Measurements from ENCODE around the gene ARMC2. TPM values are rescaled to one million over a fixed set of nuclear protein-coding genes. Genes with fewer than 3 reads are reported as not detected.
A peak's percentile ranks its signal among the peaks of the same experiment; 100 is the strongest.

The ARMC2 gene
- total and polyA plus RNA-seq, 8 donors = 1.4 to 4.1 (median 2.4) TPM

GRCh38 chr6:109009236-109009961 is 161.2 kb downstream of the ARMC2 start:
- DNase-seq = peak; percentile 93 to 99 (median 96)
- 0 to 1% methylated on average over 77 to 80 of the region's 80 CpGs for WGBS, 2 donors

GRCh38 chr6:109009962-109010704 is 161.9 kb downstream of the ARMC2 start:
- H3K4me3 ChIP-seq = peak overlapping the region; percentile 24 to 91 (median 87)
- H3K4me1 ChIP-seq = peaks cover 0 to 28% (median 25%) of the 10 kb centered on the region in 3 donors
- WGBS, 2 donors = 4% methylated on average over 10 of the region's 10 CpGs
- intact Hi-C loops (cut with DNase I) = no loop called here
- ATAC-seq = peak in 2 of 4 donors; percentile 10 to 11
- H3K36me3 ChIP-seq = no peaks in the 10 kb centered on the region
- no peak for DNase-seq
- no peaks in the 10 kb centered on the region for H3K27me3 ChIP-seq
- peak; percentile 86 for FAIRE-seq
- peak overlapping the region; percentile 91 to 99 (median 97) for H3K27ac ChIP-seq
- TF ChIP-seq, protein P1, sequence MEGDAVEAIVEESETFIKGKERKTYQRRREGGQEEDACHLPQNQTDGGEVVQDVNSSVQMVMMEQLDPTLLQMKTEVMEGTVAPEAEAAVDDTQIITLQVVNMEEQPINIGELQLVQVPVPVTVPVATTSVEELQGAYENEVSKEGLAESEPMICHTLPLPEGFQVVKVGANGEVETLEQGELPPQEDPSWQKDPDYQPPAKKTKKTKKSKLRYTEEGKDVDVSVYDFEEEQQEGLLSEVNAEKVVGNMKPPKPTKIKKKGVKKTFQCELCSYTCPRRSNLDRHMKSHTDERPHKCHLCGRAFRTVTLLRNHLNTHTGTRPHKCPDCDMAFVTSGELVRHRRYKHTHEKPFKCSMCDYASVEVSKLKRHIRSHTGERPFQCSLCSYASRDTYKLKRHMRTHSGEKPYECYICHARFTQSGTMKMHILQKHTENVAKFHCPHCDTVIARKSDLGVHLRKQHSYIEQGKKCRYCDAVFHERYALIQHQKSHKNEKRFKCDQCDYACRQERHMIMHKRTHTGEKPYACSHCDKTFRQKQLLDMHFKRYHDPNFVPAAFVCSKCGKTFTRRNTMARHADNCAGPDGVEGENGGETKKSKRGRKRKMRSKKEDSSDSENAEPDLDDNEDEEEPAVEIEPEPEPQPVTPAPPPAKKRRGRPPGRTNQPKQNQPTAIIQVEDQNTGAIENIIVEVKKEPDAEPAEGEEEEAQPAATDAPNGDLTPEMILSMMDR (IDR thresholded peaks at IDR 0.05) = no peak
- H3K9me3 ChIP-seq = no peaks in the 10 kb centered on the region

More at GRCh38 chr6:109009236-109009961, 161.2 kb downstream of the ARMC2 start:
- FAIRE-seq = no peak
- intact Hi-C loops (cut with DNase I) = no loop called here
- peak overlapping the region; percentile 91 to 99 (median 97) for H3K27ac ChIP-seq
- H3K4me3 ChIP-seq = peak overlapping the region; percentile 74 to 91 (median 87)
- TF ChIP-seq, protein P1 (IDR thresholded peaks at IDR 0.05) = peak in 3 of 4 donors; percentile 13 to 36 (median 30)
- no peaks in the 10 kb centered on the region for H3K9me3 ChIP-seq
- ATAC-seq = peak; percentile 90 to 97 (median 95)
- H3K27me3 ChIP-seq = no peaks in the 10 kb centered on the region
- H3K4me1 ChIP-seq = peaks cover 4 to 35% (median 26%) of the 10 kb centered on the region in 3 donors
- H3K36me3 ChIP-seq = no peaks in the 10 kb centered on the region

DNA sequence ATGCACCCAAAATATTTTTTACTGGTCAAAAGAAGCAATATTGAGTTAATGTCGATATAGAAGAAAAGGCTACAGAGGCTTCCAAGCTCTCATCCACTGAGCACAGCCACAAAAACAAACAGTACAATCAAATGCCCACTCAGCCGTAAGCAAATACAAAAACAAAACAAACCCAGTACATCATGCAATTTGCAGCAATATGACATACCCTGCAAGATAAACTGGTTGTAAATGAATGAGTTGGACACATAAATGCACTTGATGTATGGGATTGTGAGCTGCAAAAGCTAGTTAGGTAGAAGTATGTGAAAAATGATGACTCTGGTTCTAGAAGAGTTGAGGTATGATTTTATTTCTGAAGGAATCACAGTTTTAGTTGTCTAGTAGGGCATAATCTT is 162.5 kb downstream of the ARMC2 start:
- ATAC-seq (peak in 1 of 4 donors; percentile 9), DNase-seq (no peak), FAIRE-seq (no peak)
- no peaks in the 10 kb centered on the region for H3K27me3 ChIP-seq
- peak overlapping the region in 2 of 4 donors; percentile 87 to 91 for H3K4me3 ChIP-seq
- H3K36me3 ChIP-seq = no peaks in the 10 kb centered on the region
- WGBS, 2 donors = 18 to 21% methylated on average over 2 of the region's 2 CpGs
- intact Hi-C loops (cut with DNase I) = no loop called here
- H3K27ac ChIP-seq = peak overlapping the region; percentile 91 to 99 (median 97)
- TF ChIP-seq, protein P1 (IDR thresholded peaks at IDR 0.05) = no peak
- H3K9me3 ChIP-seq = no peaks in the 10 kb centered on the region
- peaks cover 0 to 25% (median 23%) of the 10 kb centered on the region in 3 donors for H3K4me1 ChIP-seq

DNA sequence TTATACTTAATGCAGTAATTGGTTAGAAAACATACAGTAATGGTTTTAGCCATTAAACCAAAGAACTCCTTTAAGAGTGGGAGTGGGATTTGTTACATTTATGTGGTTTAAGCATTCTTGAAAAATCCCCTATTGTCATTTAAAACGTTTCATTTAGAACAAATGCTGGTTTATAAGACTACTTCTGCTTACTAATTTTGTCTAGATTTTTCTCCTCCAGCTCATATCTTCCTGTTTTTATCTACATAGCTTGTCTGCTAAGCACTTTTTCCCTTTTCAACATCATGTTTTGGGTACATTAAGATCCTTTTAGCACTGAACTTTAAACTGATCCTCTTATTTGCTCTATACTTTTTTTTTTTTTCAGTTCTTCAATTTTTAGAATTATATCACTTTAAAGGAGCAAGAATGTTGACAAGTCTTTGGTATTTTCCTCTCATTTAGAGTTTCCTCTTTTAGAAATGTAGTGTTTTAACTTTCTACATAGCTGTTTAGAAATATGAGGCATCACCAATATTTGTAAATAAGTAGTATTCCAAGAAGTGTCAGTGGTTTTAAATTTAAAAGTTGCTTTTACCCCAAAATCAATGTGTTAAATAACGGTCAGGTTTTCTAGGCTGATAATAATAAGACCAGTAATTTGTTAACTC is 165.6 kb downstream of the ARMC2 start:
- ATAC-seq = no peak
- Histone ChIP-seq H3K27ac (peak overlapping the region in 1 of 4 donors; percentile 48), H3K36me3 (no peaks in the 10 kb centered on the region), H3K27me3 (no peaks in the 10 kb centered on the region), H3K4me3 (no peak overlapping the region), H3K9me3 (no peaks in the 10 kb centered on the region), H3K4me1 (peaks cover 0 to 11% (median 9%) of the 10 kb centered on the region in 3 donors)
- FAIRE-seq = no peak
- TF ChIP-seq, protein P1 (IDR thresholded peaks at IDR 0.05) = no peak
- intact Hi-C loops (cut with DNase I) = no loop called here
- DNase-seq = no peak
- 39 to 48% methylated on average over 2 of the region's 2 CpGs for WGBS, 2 donors
